K562 (cell line): ENCODE data around the gene LTBP4. TPM values are rescaled to one million over a fixed set of nuclear protein-coding genes. Genes with fewer than 3 reads are reported as not detected.

Experiments
- CBX5 ChIP-seq: IDR thresholded peaks from 2 replicates; pipeline ENCODE4 v1.6.1; 2014; ENCODE audit warnings: low read depth, borderline replicate concordance
- CHD1 ChIP-seq: fragments of 200-600 bp; sonication (generic); IDR thresholded peaks from one replicate; pipeline ENCODE4 v1.6.1; 2012; ENCODE audit warnings: mild to moderate bottlenecking, moderate library complexity, low read length, inconsistent platforms
- CREM ChIP-seq: IDR thresholded peaks from 2 replicates; pipeline ENCODE4 v1.6.1; 2014; ENCODE audit warnings: antibody characterized with exemption, low read depth
- ELF4 ChIP-seq: fragments of 450-650 bp; formaldehyde crosslinking; IDR thresholded peaks from 2 replicates; pipeline ENCODE4 v1.4.0; 2022; ENCODE audit warnings: missing genetic modification characterization
- GABPB1 ChIP-seq: sonication (generic); formaldehyde crosslinking; IDR thresholded peaks from 2 replicates; pipeline ENCODE4 v1.8.0; 2022; ENCODE audit warnings: mild to moderate bottlenecking, missing genetic modification reagents
- GMEB1 ChIP-seq: fragments of 250-450 bp; sonication (Bioruptor Pico); IDR thresholded peaks from 2 replicates; pipeline ENCODE4 v1.4.0; 2020; ENCODE audit warnings: mild to moderate bottlenecking
- HNRNPLL ChIP-seq: fragments of 200-400 bp; formaldehyde crosslinking; IDR thresholded peaks from 2 replicates; pipeline ENCODE4 v1.6.1; 2017; ENCODE audit warnings: low read length, low read depth, mild to moderate bottlenecking; ENCODE audit not compliant: poor library complexity, severe bottlenecking
- IFI16 ChIP-seq: fragments of 250-450 bp; sonication (Bioruptor Pico); IDR thresholded peaks from 2 replicates; pipeline ENCODE4 v2.1.2; 2022; ENCODE audit warnings: mild to moderate bottlenecking, inconsistent platforms
- MCM2 ChIP-seq: fragments of 450-650 bp; IDR thresholded peaks from 2 replicates; pipeline ENCODE4 v1.6.1; 2017; ENCODE audit warnings: low read depth, mild to moderate bottlenecking
- MCM3 ChIP-seq: fragments of 450-650 bp; IDR thresholded peaks from 2 replicates; pipeline ENCODE4 v1.6.1; 2016
- NR2C2 ChIP-seq, 2 experiments: fragments of 200-800 bp in 1 of 2; sonication (Bioruptor generic) in 1 of 2; sonication (generic) in 1 of 2; formaldehyde crosslinking in 1 of 2; IDR thresholded peaks; 2 replicates each; pipeline versions ENCODE4 v1.6.1 to v1.8.0; 2016 to 2022; ENCODE audit warnings: mild to moderate bottlenecking in 1 of 2, missing compliant biosample characterization in 1 of 2, missing genetic modification characterization in 1 of 2, missing genetic modification reagents in 1 of 2
- PTRF ChIP-seq: fragments of 450-650 bp; IDR thresholded peaks from 2 replicates; pipeline ENCODE4 v1.6.1; 2016; ENCODE audit warnings: mild to moderate bottlenecking, missing genetic modification characterization, missing compliant biosample characterization
- PYGO2 ChIP-seq: fragments of 450-650 bp; IDR thresholded peaks from 2 replicates; pipeline ENCODE4 v1.6.1; 2016; ENCODE audit warnings: mild to moderate bottlenecking, missing genetic modification characterization, moderate library complexity, missing compliant biosample characterization
- STAG1 ChIP-seq: sonication (generic); formaldehyde crosslinking; IDR thresholded peaks from 2 replicates; pipeline ENCODE4 v1.5.0; 2020; ENCODE audit warnings: missing genetic modification reagents, borderline replicate concordance
- STAT5A ChIP-seq: IDR thresholded peaks from 2 replicates; pipeline ENCODE4 v1.6.1; 2012; ENCODE audit warnings: low read length, inconsistent platforms, borderline replicate concordance
- TAF7 ChIP-seq: fragments of 450-650 bp; IDR thresholded peaks from 2 replicates; pipeline ENCODE4 v1.6.1; 2016; ENCODE audit warnings: missing genetic modification characterization, missing compliant biosample characterization
- TSC22D4 ChIP-seq: fragments of 450-650 bp; IDR thresholded peaks from 2 replicates; pipeline ENCODE4 v1.6.1; 2016; ENCODE audit warnings: missing genetic modification characterization, missing biosample characterization, control low read depth
- ZC3H4 ChIP-seq: sonication (generic); formaldehyde crosslinking; IDR thresholded peaks from 2 replicates; pipeline ENCODE4 v1.9.0; 2021; ENCODE audit warnings: missing genetic modification reagents, borderline replicate concordance
- ZNF121 ChIP-seq: sonication (generic); formaldehyde crosslinking; conservative IDR thresholded peaks from 2 replicates; pipeline ENCODE4 v1.8.0; 2022; ENCODE audit warnings: missing genetic modification reagents
- ZNF134 ChIP-seq: fragments of 250-450 bp; sonication (Bioruptor Pico); conservative IDR thresholded peaks from 2 replicates; pipeline ENCODE4 v1.4.0; 2020
- ZNF311 ChIP-seq: fragments of 250-450 bp; sonication (Bioruptor Pico); IDR thresholded peaks from 2 replicates; pipeline ENCODE4 v1.4.0; 2020; ENCODE audit warnings: mild to moderate bottlenecking, moderate library complexity
- ZNF507 ChIP-seq: conservative IDR thresholded peaks from 2 replicates; pipeline ENCODE4 v1.6.1; 2017; ENCODE audit warnings: missing genetic modification characterization, missing compliant biosample characterization
- ZNF717 ChIP-seq: fragments of 250-450 bp; sonication (Bioruptor Pico); IDR thresholded peaks from 2 replicates; pipeline ENCODE4 v1.5.0; 2021
- ZNF76 ChIP-seq: fragments of 250-450 bp; sonication (Bioruptor Pico); IDR thresholded peaks from 2 replicates; pipeline ENCODE4 v1.4.0; 2020; ENCODE audit warnings: mild to moderate bottlenecking, moderate library complexity, borderline replicate concordance
- polyA plus RNA-seq, 8 experiments: library from polyadenylated mRNA; depleted of rRNA in 4 of 8; stranded (reverse) in 5 of 8; unstranded in 3 of 8; fragments of >200 nt; fragmentation: Nextera tagmentation in 2 of 8; fragmentation: Illumina TruSeq in 1 of 8; extraction: Ambion mirVana in 2 of 8; extraction: Trizol in 1 of 8; gene quantifications; 2 replicates each; pipeline versions ENCODE4 v1.2.1 to v1.2.3, GENCODE V29; 2011 to 2014; ENCODE audit warnings: inconsistent platforms in 1 of 8, missing spikeins in 1 of 8
- total RNA-seq, 7 experiments: library from RNA; depleted of rRNA in 6 of 7; stranded (reverse); fragments of >200 nt in 6 of 7; fragmentation: Illumina TruSeq in 2 of 7; extraction: Trizol in 2 of 7; gene quantifications; 2 replicates each; pipeline versions ENCODE4 v1.2.1 to v1.2.3, GENCODE V29; 2011 to 2021; ENCODE audit warnings: low replicate concordance in 1 of 7
- TF ChIP-seq, protein P1 (sequence below): sonication (generic); formaldehyde crosslinking; IDR thresholded peaks from 2 replicates; pipeline ENCODE4 v1.8.0; 2022; ENCODE audit warnings: missing genetic modification reagents, mild to moderate bottlenecking, borderline replicate concordance
- TF ChIP-seq, protein P2 (sequence below): fragments of 450-650 bp; formaldehyde crosslinking; IDR thresholded peaks from 2 replicates; pipeline ENCODE4 v1.4.0; 2020; ENCODE audit warnings: mild to moderate bottlenecking, moderate library complexity

The LTBP4 gene
- total and polyA plus RNA-seq, 9 of the 15 experiments (the other 6 are each of a cell fraction or from before 2014, with no cell fraction given) = 0.35 to 160 (median 31.6) TPM

- no peak for TF ChIP-seq CHD1
- no peak for TF ChIP-seq ZNF507 (tag)
- TF ChIP-seq HNRNPLL = peak; percentile 37
- no peak for TF ChIP-seq PTRF
- TF ChIP-seq TSC22D4 (tag) = no peak
- TF ChIP-seq TAF7 (tag) = no peak
- TF ChIP-seq STAT5A = no peak
- TF ChIP-seq MCM3 = no peak
- no peak for TF ChIP-seq ZNF76 (CRISPR knock-in tag)
- no peak for TF ChIP-seq ZNF121 (CRISPR knock-in tag)
- no peak for TF ChIP-seq CBX5
- no peak for TF ChIP-seq ZNF134
- no peak for TF ChIP-seq ZNF311
- no peak for TF ChIP-seq NR2C2 (CRISPR knock-in tag; IDR thresholded peaks at IDR 0.05)
- TF ChIP-seq NR2C2 (tag; IDR thresholded peaks at IDR 0.05) = peak; percentile 36; the same call in 1 of the 2 replicates
- TF ChIP-seq, protein P1, sequence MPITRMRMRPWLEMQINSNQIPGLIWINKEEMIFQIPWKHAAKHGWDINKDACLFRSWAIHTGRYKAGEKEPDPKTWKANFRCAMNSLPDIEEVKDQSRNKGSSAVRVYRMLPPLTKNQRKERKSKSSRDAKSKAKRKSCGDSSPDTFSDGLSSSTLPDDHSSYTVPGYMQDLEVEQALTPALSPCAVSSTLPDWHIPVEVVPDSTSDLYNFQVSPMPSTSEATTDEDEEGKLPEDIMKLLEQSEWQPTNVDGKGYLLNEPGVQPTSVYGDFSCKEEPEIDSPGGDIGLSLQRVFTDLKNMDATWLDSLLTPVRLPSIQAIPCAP = no peak
- TF ChIP-seq STAG1 (CRISPR knock-in tag) = peak; percentile 53; the same call in 1 of the 2 replicates
- no peak for TF ChIP-seq ZC3H4 (CRISPR knock-in tag)
- TF ChIP-seq ELF4 = no peak
- no peak for TF ChIP-seq GMEB1 (CRISPR knock-in tag)
- no peak for TF ChIP-seq PYGO2 (tag)
- no peak for TF ChIP-seq ZNF717 (CRISPR knock-in tag)
- no peak for TF ChIP-seq IFI16 (CRISPR knock-in tag)
- TF ChIP-seq, protein P2, sequence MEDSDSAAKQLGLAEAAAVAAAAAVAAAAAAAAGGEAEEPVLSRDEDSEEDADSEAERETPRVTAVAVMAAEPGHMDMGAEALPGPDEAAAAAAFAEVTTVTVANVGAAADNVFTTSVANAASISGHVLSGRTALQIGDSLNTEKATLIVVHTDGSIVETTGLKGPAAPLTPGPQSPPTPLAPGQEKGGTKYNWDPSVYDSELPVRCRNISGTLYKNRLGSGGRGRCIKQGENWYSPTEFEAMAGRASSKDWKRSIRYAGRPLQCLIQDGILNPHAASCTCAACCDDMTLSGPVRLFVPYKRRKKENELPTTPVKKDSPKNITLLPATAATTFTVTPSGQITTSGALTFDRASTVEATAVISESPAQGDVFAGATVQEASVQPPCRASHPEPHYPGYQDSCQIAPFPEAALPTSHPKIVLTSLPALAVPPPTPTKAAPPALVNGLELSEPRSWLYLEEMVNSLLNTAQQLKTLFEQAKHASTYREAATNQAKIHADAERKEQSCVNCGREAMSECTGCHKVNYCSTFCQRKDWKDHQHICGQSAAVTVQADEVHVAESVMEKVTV = peak; percentile 70
- peak; percentile 62; the same call in 1 of the 2 replicates for TF ChIP-seq GABPB1 (CRISPR knock-in tag)
- TF ChIP-seq CREM = peak; percentile 47
- TF ChIP-seq MCM2 = no peak
Measured at GRCh38 chr19:40598121-40598917, 2.9 kb upstream of the LTBP4 start (continued).
